Mesodermal cell (in vitro differentiated cells): ENCODE results near the gene PFKP.
A peak's percentile ranks its signal among the peaks of the same experiment; 100 is the strongest.

ENCODE experiments used
- H3K27ac ChIP-seq: 2 replicates; pipeline ENCODE4 v1.7.0; 2013; ENCODE audit warnings: mild to moderate bottlenecking, low read depth, low read length, moderate library complexity; ENCODE audit not compliant: severe bottlenecking
- H3K36me3 ChIP-seq: 2 replicates; pipeline ENCODE4 v1.7.1; 2013; ENCODE audit warnings: mild to moderate bottlenecking, low read length, moderate library complexity; ENCODE audit not compliant: control insufficient read depth, insufficient read depth
- H3K4me1 ChIP-seq: one replicate; pipeline ENCODE4 v1.7.1; 2013; ENCODE audit warnings: mild to moderate bottlenecking, low read length; ENCODE audit not compliant: insufficient read depth, control insufficient read depth, poor library complexity, severe bottlenecking
- H3K4me3 ChIP-seq: 2 replicates; pipeline ENCODE4 v1.7.0; 2013; ENCODE audit warnings: low read length, control low read depth, mild to moderate bottlenecking; ENCODE audit not compliant: insufficient read depth, poor library complexity, severe bottlenecking; ENCODE audit errors: extremely low read depth
- H3K9me3 ChIP-seq: 2 replicates; pipeline ENCODE4 v1.7.1; 2013; ENCODE audit warnings: mild to moderate bottlenecking, low read length, moderate library complexity; ENCODE audit not compliant: control insufficient read depth
- WGBS, 2 experiments: methylation state at CpG; one replicate each; pipeline ENCODE4 v1.1.5; 2013; ENCODE audit warnings: missing lambda C conversion rate in 2 of 2; ENCODE audit not compliant: insufficient coverage in 2 of 2; 5-methylcytosine and 5-hydroxymethylcytosine counted together

The PFKP gene

DNA sequence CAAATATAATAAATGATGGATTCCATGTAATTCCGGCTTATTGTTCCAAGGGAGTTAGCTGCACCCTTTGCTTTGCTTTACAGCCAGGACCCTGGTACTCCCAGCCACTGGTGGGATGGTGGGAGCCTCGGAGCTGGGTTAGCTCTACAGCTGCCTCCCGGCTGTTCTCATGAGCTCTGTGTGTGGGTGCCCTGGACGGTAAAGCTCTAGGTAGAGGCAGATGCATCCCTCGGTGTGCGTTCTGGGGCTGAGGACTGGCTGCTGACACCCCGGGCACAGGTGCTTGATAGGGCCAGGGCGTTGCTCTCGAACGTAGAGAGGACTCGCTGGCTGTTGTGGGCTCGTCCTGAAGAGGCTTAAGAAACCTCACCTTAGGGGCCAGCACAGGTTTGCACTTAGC, 50.1 kb downstream of the PFKP start:
- peaks cover 7% of the 10 kb centered on the region for H3K4me1 ChIP-seq
- WGBS, 2 experiments, result 95 to 97% methylated on average over 7 to 12 of the region's 12 CpGs

DNA sequence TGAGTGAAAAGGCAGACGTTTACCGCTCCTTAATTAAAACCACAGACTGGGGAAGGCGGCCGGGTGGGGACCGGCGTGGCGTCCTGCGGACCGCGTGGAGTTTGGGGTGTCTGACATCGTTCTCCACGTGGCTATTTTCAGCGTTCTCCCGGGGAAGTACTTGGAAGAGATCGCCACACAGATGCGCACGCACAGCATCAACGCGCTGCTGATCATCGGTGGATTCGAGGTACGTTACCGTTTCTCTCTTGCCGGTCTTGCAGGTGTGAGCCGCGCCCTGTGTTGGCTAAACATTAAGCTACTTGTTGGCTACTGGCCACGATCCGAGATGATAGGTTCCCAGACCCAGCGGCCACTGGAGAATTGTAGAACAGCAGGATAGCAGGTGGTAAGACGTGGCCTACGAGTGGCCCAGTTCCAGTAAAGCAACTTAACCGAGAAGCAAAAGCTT, 51.3 kb downstream of the PFKP start:
- Histone ChIP-seq H3K9me3 (no peaks in the 10 kb centered on the region), H3K4me1 (peaks cover 14% of the 10 kb centered on the region), H3K27ac (peak overlapping the region; percentile 16), H3K4me3 (no peak overlapping the region), H3K36me3 (peaks cover 98% of the 10 kb centered on the region)
- 92 to 98% methylated on average over 30 to 31 of the region's 32 CpGs for WGBS, 2 experiments

More for the DNA sequence above, 50.1 kb downstream of the PFKP start:
- Histone ChIP-seq H3K9me3 (no peaks in the 10 kb centered on the region), H3K4me3 (no peak overlapping the region), H3K36me3 (peaks cover 98% of the 10 kb centered on the region), H3K27ac (no peak overlapping the region)

DNA sequence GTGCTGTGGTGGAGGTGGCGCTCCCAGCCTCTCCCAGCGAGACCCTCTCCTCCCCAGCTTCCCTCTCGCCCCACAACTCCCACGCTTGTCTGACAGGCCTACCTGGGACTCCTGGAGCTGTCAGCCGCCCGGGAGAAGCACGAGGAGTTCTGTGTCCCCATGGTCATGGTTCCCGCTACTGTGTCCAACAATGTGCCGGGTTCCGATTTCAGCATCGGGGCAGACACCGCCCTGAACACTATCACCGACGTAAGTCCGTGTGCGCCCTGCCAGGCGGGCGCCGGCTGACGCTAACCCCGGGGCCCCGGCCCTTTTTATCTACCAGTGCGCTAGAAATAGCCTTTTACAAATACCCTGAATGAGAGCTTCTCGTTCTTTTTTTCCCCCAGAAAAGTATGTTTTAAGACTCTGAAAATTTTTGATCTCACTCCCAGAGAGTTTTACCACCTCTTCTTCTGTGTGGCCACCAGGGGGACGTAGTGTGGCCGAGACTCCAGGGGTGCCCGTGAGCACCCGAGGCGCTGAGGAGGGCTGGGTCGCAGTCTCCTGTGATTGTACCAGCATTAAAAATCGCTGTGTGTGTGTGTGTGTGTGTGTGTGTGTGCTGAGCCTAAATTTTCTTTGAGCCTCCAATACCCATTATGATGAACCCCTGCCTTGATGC, 52.6 kb downstream of the PFKP start:
- peaks cover 17% of the 10 kb centered on the region for H3K4me1 ChIP-seq
- no peak overlapping the region for H3K4me3 ChIP-seq
- peaks cover 97% of the 10 kb centered on the region for H3K36me3 ChIP-seq
- no peaks in the 10 kb centered on the region for H3K9me3 ChIP-seq
- 97 to 98% methylated on average over 20 to 23 of the region's 31 CpGs for WGBS, 2 experiments
- no peak overlapping the region for H3K27ac ChIP-seq

DNA sequence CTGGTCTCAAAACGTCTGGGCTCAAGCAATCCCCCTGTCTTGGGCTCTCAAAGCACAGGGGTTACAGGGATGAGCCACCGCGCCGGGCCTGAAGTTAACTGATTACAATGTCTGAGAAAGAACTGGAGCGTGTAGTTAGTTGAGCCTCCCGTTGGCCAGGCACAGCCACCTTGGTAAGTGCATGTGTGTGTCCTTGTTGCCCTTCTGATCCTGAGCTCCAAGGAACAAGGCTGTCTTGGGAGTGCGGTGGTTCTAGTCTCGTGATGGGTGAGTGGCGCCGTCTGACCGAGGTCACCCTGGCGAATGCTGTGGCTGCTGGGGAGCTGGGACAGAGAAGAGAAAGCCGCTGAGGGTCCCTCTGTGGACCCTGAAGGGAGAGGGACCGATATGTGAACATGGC, 54.7 kb downstream of the PFKP start:
- WGBS, 2 experiments, result 89 to 90% methylated on average over 14 of the region's 14 CpGs

DNA sequence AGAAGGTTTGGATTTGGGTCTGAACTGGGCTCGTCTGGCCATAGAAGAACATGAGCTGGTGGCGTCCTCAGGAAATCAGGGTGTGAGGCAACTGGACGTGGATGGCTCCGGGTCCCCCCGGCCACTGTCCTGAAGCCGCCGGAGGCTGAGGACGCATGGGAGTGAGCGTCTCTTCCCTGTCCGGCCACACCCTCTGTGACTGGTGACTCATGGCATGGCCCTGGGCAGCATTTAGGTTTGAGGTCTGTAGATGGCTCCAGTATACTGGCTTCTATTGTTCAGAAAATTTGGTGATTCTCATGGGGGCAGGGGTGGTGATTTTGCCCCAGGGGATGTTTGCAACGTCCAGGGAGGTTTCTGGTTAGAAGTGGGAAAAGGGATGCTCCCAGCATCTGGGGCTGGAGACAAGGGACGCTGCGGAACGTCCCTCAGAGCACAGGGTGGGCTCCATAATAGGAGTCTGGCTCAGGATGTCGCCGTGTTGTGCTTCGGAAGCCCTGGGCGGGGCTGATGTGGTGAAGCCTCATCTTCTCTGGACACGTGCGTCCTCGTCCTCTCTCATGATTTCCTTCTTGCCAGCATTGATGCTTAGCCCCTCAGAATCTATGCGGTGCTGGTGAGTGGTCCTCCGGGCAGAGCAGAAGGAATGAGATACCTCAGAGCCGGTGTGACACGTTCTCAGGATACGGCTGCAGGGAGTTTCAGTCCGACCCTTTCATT, 55.3 kb downstream of the PFKP start:
- H3K9me3 ChIP-seq, result no peaks in the 10 kb centered on the region
- 97 to 98% methylated on average over 26 to 27 of the region's 27 CpGs for WGBS, 2 experiments
- no peak overlapping the region for H3K27ac ChIP-seq
- H3K36me3 ChIP-seq, result peaks cover 98% of the 10 kb centered on the region
- H3K4me1 ChIP-seq, result peaks cover 35% of the 10 kb centered on the region
- no peak overlapping the region for H3K4me3 ChIP-seq

More for the DNA sequence above, 54.7 kb downstream of the PFKP start:
- Histone ChIP-seq H3K27ac (no peak overlapping the region), H3K4me3 (no peak overlapping the region), H3K9me3 (no peaks in the 10 kb centered on the region), H3K4me1 (peaks cover 31% of the 10 kb centered on the region), H3K36me3 (peaks cover 98% of the 10 kb centered on the region)

DNA sequence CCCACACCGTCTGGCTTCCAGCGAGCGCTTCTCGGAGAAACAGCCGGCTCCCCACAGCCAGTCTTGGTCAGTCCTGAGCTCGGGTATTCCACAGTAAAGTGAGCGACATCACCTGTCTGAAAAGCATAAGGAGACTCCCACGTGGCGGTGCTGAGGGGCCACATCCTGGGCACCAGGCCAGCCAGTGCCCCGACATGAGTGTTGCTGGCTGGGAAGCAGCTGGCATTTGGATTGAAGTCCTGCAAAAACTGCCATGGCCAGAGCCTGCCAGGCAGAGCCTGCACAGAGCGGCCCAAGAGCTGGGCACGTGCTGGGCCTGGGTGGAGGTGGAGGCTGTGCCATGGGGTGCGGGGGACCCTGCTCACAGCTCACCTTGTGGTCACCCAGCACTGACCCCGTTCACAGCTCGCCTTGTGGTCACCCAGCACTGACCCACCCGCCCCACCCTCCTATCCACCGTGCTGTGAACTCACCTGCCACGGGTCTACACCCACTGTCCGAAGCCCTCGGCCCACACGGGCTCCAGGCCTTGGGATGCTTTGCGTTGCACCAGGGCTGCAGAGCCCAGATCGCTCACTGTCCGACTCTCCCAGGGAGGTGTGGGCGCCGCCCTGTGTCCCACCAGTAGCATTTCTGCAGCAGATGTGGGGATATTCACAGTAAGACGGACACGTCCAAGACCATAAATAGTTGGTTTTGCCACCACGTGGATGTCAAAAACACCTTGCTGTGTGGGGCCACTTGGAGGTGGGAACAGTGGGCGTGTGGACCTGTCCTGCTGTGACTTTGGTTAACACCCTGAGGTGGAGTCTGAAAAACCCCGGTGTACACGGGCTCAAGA, 56.4 kb downstream of the PFKP start:
- peaks cover 98% of the 10 kb centered on the region for H3K36me3 ChIP-seq
- WGBS, 2 experiments, result 90 to 94% methylated on average over 22 to 29 of the region's 32 CpGs
- no peak overlapping the region for H3K4me3 ChIP-seq
- H3K27ac ChIP-seq, result no peak overlapping the region
- no peaks in the 10 kb centered on the region for H3K9me3 ChIP-seq
- peaks cover 35% of the 10 kb centered on the region for H3K4me1 ChIP-seq

DNA sequence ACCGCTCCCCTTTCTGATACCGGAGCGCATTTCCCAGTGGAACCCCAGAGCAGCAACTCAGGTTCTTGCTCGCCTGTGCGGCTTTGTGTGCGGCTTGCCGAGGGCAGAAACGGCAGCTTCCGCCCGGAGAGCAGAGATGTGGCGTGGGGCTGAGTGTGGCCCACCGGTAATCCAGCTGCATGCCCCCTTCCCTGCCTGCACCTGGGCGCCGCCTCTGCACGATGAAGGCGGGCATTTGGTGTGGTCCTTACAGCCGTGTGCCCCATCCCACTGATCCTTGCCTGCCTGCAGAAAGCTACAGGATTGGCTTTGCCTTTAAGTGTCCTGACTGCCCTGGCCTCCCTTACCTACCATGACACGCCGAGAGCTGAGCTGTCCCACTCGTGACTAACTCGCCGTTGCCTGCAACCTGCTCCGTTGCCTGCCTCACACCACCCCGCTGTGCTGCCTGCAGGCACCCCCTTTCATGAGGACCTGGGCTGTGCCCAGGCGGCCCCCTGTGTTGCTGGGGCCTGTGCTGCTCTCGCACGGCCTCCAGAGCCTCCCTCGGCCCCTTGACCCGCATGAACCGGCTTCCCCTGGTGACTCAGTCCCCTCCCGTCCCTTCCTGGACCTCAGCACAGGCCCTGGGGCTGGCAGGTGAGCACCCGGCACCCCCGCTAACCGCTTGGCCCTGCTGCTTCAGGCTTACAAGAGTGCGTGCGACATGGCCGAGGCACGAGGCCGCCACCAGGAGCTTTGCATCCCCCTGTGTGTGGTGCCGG, 57.2 kb downstream of the PFKP start:
- Histone ChIP-seq H3K9me3 (no peaks in the 10 kb centered on the region), H3K36me3 (peaks cover 98% of the 10 kb centered on the region), H3K4me3 (no peak overlapping the region), H3K4me1 (peaks cover 35% of the 10 kb centered on the region), H3K27ac (no peak overlapping the region)
- WGBS, 2 experiments, result 92 to 94% methylated on average over 39 to 40 of the region's 40 CpGs

DNA sequence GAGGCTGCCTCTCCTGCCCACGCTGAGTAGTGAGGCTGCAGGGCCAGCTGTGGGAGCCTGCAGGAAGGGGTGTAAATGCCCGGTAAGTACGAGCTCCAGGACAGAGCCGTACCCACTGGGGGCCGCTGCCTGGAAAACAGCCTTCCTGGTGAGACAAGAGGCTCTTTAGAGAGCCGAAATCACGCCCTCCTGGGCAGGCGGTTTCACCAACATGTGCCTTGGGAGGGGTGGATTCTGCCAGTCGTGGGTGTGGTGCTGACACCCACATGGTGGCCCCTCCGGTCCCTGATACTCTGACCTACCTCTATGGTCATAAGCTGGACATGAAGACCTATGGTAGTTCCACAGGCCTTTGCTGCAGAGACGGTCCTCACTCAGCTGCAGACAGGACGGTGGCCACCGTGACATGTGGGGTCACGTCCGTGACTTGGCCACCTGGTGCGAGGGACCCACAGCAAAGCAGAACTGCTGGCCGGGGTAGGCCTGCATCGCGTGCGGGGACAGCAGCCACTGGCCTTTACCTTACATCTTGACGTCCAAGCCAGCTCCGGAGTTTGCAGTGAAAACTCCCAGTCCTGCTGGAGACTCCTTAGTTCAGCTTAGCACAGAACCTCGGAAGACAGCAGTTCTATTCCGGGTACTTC, 58.3 kb downstream of the PFKP start:
- Histone ChIP-seq H3K4me1 (peaks cover 35% of the 10 kb centered on the region), H3K9me3 (no peaks in the 10 kb centered on the region), H3K27ac (peak overlapping the region; percentile 19), H3K36me3 (peaks cover 98% of the 10 kb centered on the region), H3K4me3 (no peak overlapping the region)
- 95 to 97% methylated on average over 24 of the region's 24 CpGs for WGBS, 2 experiments

DNA sequence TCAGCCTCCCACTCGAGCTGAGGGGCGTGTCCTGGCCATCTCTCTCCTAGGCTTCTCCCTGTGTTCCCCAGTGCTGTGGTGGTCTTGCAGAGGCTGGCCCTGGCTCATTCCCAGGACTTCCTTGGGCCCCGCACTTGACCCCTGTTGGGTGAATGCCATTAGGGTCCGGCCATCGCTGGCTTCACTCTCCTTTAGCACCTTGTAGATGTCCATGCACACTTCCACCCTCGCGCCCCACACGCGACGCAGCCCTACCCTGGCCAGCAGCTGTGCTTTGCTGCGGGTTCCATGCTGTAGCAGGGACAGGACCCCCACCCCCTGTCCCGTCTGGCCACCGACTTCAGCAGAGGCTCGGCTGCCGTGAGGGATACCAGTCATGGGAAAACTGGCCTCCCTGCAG, 58.9 kb downstream of the PFKP start:
- 95% methylated on average over 14 of the region's 15 CpGs for WGBS, 2 experiments
- peaks cover 97% of the 10 kb centered on the region for H3K36me3 ChIP-seq
- H3K27ac ChIP-seq, result peak overlapping the region; percentile 8
- H3K4me1 ChIP-seq, result peaks cover 34% of the 10 kb centered on the region
- no peak overlapping the region for H3K4me3 ChIP-seq
- no peaks in the 10 kb centered on the region for H3K9me3 ChIP-seq
